Natural killer cell (primary cell): ENCODE data around the gene PTPRO. TPM values are rescaled to one million over a fixed set of nuclear protein-coding genes. Genes with fewer than 3 reads are reported as not detected.

Experiments used
- ATAC-seq, 3 donors: fragments of 150-1000 bp in 2 of 3; fragments of 200-7000 bp in 1 of 3; cut with Tn5 transposase; 1 replicate in 1 of 3; 2 replicates in 2 of 3; pipeline ENCODE4 v1.10.0; 2021; ENCODE audit warnings: mild to moderate bottlenecking in 2 of 3, moderate library complexity in 2 of 3
- DNase-seq, 2 donors: peaks; one replicate each; pipeline versions ENCODE4 v3.0.0 to v3.0.0-alpha.2; 2013 to 2021; ENCODE audit warnings: mixed read lengths in 1 of 2
- H3K27ac ChIP-seq: one replicate; pipeline ENCODE4 v1.5.1; 2013; ENCODE audit warnings: mild to moderate bottlenecking, low read length
- H3K27me3 ChIP-seq: one replicate; pipeline ENCODE4 v1.6.1; 2013; ENCODE audit warnings: low read length; ENCODE audit not compliant: control insufficient read depth, insufficient read depth
- H3K36me3 ChIP-seq: one replicate; pipeline ENCODE4 v1.6.1; 2013; ENCODE audit warnings: low read length; ENCODE audit not compliant: control insufficient read depth, insufficient read depth
- H3K4me1 ChIP-seq: one replicate; pipeline ENCODE4 v1.6.1; 2013; ENCODE audit warnings: low read length; ENCODE audit not compliant: control insufficient read depth, insufficient read depth
- H3K4me3 ChIP-seq: one replicate; pipeline ENCODE4 v1.5.1; 2013; ENCODE audit warnings: low read length
- H3K9me3 ChIP-seq: one replicate; pipeline ENCODE4 v1.6.1; 2013; ENCODE audit warnings: low read length; ENCODE audit not compliant: control insufficient read depth, insufficient read depth
- H3K27ac Mint-ChIP-seq, 2 donors: one replicate each; pipeline ENCODE4 v1.8.0; 2022; ENCODE audit warnings: mild to moderate bottlenecking in 2 of 2, mixed read lengths in 2 of 2, moderate library complexity in 1 of 2
- H3K27me3 Mint-ChIP-seq, 2 donors: one replicate each; pipeline ENCODE4 v1.8.0; 2022; ENCODE audit warnings: low read depth in 2 of 2, mixed read lengths in 2 of 2
- H3K36me3 Mint-ChIP-seq: one replicate; pipeline ENCODE4 v1.8.0; 2022; ENCODE audit warnings: mixed read lengths
- H3K4me1 Mint-ChIP-seq, 2 donors: one replicate each; pipeline ENCODE4 v1.8.0; 2022; ENCODE audit warnings: mixed read lengths in 2 of 2
- H3K4me3 Mint-ChIP-seq: one replicate; pipeline ENCODE4 v1.8.0; 2022; ENCODE audit warnings: mild to moderate bottlenecking, moderate library complexity, mixed read lengths
- H3K9me3 Mint-ChIP-seq, 2 donors: one replicate each; pipeline ENCODE4 v1.8.0; 2022; ENCODE audit warnings: mixed read lengths in 2 of 2
- CTCF ChIP-seq: fragments of 200-600 bp; IDR thresholded peaks from one replicate; pipeline ENCODE4 v1.8.0; 2022; ENCODE audit warnings: antibody characterized with exemption
- WGBS: methylation state at CpG from one replicate; pipeline ENCODE4 v1.1.7; 2013; ENCODE audit warnings: missing lambda C conversion rate; ENCODE audit not compliant: insufficient coverage; 5-methylcytosine and 5-hydroxymethylcytosine counted together
- intact Hi-C: fragments of 100-400 bp; cut with micrococcal nuclease; formaldehyde crosslinking; loops from one replicate; pipeline ENCODE4 v1.14.2; 2022
- total RNA-seq, 4 donors: library from RNA; stranded (reverse); fragments of 120-200 nt in 1 of 4; gene quantifications; one replicate each; pipeline versions ENCODE4 v1.2.3 to v1.2.4, GENCODE V29; 2013 to 2022

PTPRO gene
- total RNA-seq, 3 donors from 2014 or later (not counting 1 experiment from before 2014, with no cell fraction given), result 0.29 to 1.2 (median 0.53) TPM

DNA sequence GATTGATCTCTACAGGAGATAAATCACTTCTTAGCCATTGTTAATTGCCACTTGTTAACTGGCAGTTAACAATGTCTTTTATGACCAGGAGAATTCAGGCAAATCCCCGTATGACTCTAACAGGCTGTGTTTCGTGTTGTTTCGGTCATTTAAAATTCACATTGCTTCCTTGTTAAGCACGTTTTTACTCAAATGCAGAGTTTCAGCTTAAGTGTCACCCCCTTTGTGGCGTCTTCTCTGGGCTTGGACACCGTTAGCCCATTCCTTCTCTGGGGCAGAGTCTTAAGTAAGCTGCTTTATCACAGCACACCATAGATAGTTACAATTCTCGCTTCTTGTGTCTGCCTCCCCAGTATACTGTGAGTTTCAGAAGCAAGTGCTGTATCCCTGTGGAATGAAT, 261.5 kb downstream of the PTPRO start:
- no peak overlapping the region for H3K4me3 Mint-ChIP-seq
- H3K4me3 ChIP-seq, result no peak overlapping the region
- peaks cover 2 to 5% of the 10 kb centered on the region in 2 donors for H3K27me3 Mint-ChIP-seq
- H3K36me3 ChIP-seq, result no peaks in the 10 kb centered on the region
- no peak overlapping the region for H3K27ac Mint-ChIP-seq
- intact Hi-C loops, result loop anchor here (1.0 to 10.0 kb wide), 2 partner anchors 52 to 309 kb away; no protein-coding TSS in a partner anchor
- H3K4me1 Mint-ChIP-seq, result no peaks in the 10 kb centered on the region
- no peaks in the 10 kb centered on the region for H3K27me3 ChIP-seq
- no peaks in the 10 kb centered on the region for H3K36me3 Mint-ChIP-seq
- DNase-seq, result no peak
- no peaks in the 10 kb centered on the region for H3K9me3 Mint-ChIP-seq
- no peaks in the 10 kb centered on the region for H3K9me3 ChIP-seq
- no peak for ATAC-seq
- no peak overlapping the region for H3K27ac ChIP-seq
- TF ChIP-seq CTCF, result no peak
- WGBS, result 73% methylated on average over 7 of the region's 7 CpGs
- H3K4me1 ChIP-seq, result no peaks in the 10 kb centered on the region

GRCh38 chr12:15584366-15585041, 262.2 kb downstream of the PTPRO start:
- H3K4me3 Mint-ChIP-seq, result no peak overlapping the region
- Histone ChIP-seq H3K27ac (no peak overlapping the region), H3K4me3 (no peak overlapping the region), H3K9me3 (no peaks in the 10 kb centered on the region), H3K36me3 (no peaks in the 10 kb centered on the region), H3K27me3 (peaks cover under 1% of the 10 kb centered on the region), H3K4me1 (no peaks in the 10 kb centered on the region)
- WGBS, result 44% methylated on average over 3 of the region's 3 CpGs
- TF ChIP-seq CTCF, result peak; percentile 42
- no peaks in the 10 kb centered on the region for H3K36me3 Mint-ChIP-seq
- DNase-seq, result peak in 1 of 2 donors; percentile 84
- H3K27me3 Mint-ChIP-seq, result peaks cover 0 to 2% of the 10 kb centered on the region in 2 donors
- no peaks in the 10 kb centered on the region for H3K4me1 Mint-ChIP-seq
- intact Hi-C loops, result loop anchor here (1.0 to 10.0 kb wide), 2 partner anchors 52 to 310 kb away; no protein-coding TSS in a partner anchor
- H3K9me3 Mint-ChIP-seq, result no peaks in the 10 kb centered on the region
- no peak overlapping the region for H3K27ac Mint-ChIP-seq
- no peak for ATAC-seq

GRCh38 chr12:15589328-15590032, 267.2 kb downstream of the PTPRO start:
- Mint-ChIP-seq H3K27me3 (peaks cover 6 to 16% of the 10 kb centered on the region in 2 donors), H3K4me1 (peaks cover 9 to 11% of the 10 kb centered on the region in 2 donors), H3K27ac (no peak overlapping the region), H3K4me3 (peak overlapping the region; percentile 65), H3K36me3 (no peaks in the 10 kb centered on the region), H3K9me3 (no peaks in the 10 kb centered on the region)
- H3K4me1 ChIP-seq, result peaks cover 5% of the 10 kb centered on the region
- no peak for ATAC-seq
- intact Hi-C loops, result loop anchor here (1.0 to 10.0 kb wide), 3 partner anchors 267 to 315 kb away; no protein-coding TSS in a partner anchor
- 86% methylated on average over 5 of the region's 8 CpGs for WGBS
- DNase-seq, result no peak
- no peak overlapping the region for H3K4me3 ChIP-seq
- H3K27me3 ChIP-seq, result peaks cover 2% of the 10 kb centered on the region
- no peak for TF ChIP-seq CTCF
- H3K9me3 ChIP-seq, result no peaks in the 10 kb centered on the region
- no peak overlapping the region for H3K27ac ChIP-seq
- H3K36me3 ChIP-seq, result no peaks in the 10 kb centered on the region
